ENCODE measurements around the gene ECT2. TPM values are rescaled to one million over a fixed set of nuclear protein-coding genes. Genes with fewer than 3 reads are reported as not detected.

ECT2 gene
- polyA plus RNA-seq, 3 donors, result 2.6 to 3.3 (median 2.7) TPM

DNA sequence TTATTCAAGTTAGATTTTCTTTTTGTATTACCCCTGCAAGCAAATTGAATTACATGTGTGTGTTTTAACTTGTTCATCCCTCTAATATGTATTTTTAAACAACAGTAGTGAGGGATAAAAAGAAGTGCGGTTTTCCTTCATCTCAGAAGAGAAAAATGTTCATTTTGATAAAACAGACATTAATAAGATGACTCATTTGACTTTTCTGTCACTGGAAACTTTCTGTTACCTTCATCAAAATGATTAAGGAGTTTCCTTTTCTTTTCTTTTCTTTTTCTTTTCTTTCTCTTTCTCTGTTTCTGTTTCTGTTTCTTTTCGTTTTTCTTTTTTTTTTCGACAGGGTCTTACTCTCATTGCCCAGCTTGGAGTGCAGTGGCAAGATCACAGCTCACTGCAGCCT, 53.0 kb downstream of the ECT2 start:
- DNase-seq, result no peak
- H2AFZ ChIP-seq (ENCODE audit: insufficient read depth, low read depth, low read length, poor library complexity, severe bottlenecking), result no peak overlapping the region
- WGBS (ENCODE audit: insufficient coverage), result no CpG with 5 or more reads among the region's 3 CpGs
- H3K36me3 Mint-ChIP-seq, result peaks cover 47 to 64% of the 10 kb centered on the region in 2 donors
- TF ChIP-seq CTCF (IDR thresholded peaks at IDR 0.05), result no peak
- H3K79me2 ChIP-seq (ENCODE audit: insufficient read depth, low read length), result no peaks in the 10 kb centered on the region
- no peaks in the 10 kb centered on the region for H3K27me3 Mint-ChIP-seq (ENCODE audit: low read depth in 3 of 3)
- no peaks in the 10 kb centered on the region for H4K20me1 ChIP-seq (ENCODE audit: insufficient read depth, low read length)
- no peak overlapping the region for H3K4me3 ChIP-seq (replicated peaks in 1 of 3; ENCODE audit: low read depth in 2 of 3, low read length in 3 of 3)
- no peaks in the 10 kb centered on the region for H3K9me3 Mint-ChIP-seq
- no peak overlapping the region for H3K27ac ChIP-seq (ENCODE audit: low read depth in 1 of 2, low read length in 2 of 2)
- H3K27ac Mint-ChIP-seq, result peak overlapping the region in 1 of 7 donors; percentile 34
- H3K4me3 Mint-ChIP-seq, result no peak overlapping the region
- no peak overlapping the region for H3K9ac ChIP-seq (ENCODE audit: insufficient read depth, low read length, poor library complexity, severe bottlenecking)
- no peak overlapping the region for H3K4me2 ChIP-seq (replicated peaks; ENCODE audit: extremely low read depth, low read length, poor library complexity, severe bottlenecking)
- H3K4me1 ChIP-seq (ENCODE audit: control insufficient read depth in 1 of 2, insufficient read depth in 2 of 2, low read length in 2 of 2), result no peaks in the 10 kb centered on the region
- H3K4me1 Mint-ChIP-seq, result no peaks in the 10 kb centered on the region
- H3K9me3 ChIP-seq (replicated peaks in 1 of 2; ENCODE audit: control insufficient read depth in 1 of 2, insufficient read depth in 1 of 2, low read length in 2 of 2), result no peaks in the 10 kb centered on the region
- no peaks in the 10 kb centered on the region for H3K27me3 ChIP-seq (ENCODE audit: control insufficient read depth in 2 of 2, insufficient read depth in 2 of 2, low read length in 2 of 2)
- H3K36me3 ChIP-seq (replicated peaks in 1 of 2; ENCODE audit: control insufficient read depth in 1 of 2, insufficient read depth in 2 of 2, low read length in 2 of 2), result peaks cover 50 to 90% of the 10 kb centered on the region in 2 donors
- intact Hi-C loops (cut with micrococcal nuclease), result no loop called here

GRCh38 chr3:172804323-172804722, 53.8 kb downstream of the ECT2 start:
- intact Hi-C loops (cut with micrococcal nuclease), result no loop called here
- H3K9me3 ChIP-seq (replicated peaks in 1 of 2; ENCODE audit: control insufficient read depth in 1 of 2, insufficient read depth in 1 of 2, low read length in 2 of 2), result no peaks in the 10 kb centered on the region
- H3K4me1 ChIP-seq (ENCODE audit: control insufficient read depth in 1 of 2, insufficient read depth in 2 of 2, low read length in 2 of 2), result no peaks in the 10 kb centered on the region
- no peaks in the 10 kb centered on the region for H3K9me3 Mint-ChIP-seq
- H3K27ac Mint-ChIP-seq, result no peak overlapping the region
- no peak for DNase-seq
- no peaks in the 10 kb centered on the region for H3K79me2 ChIP-seq (ENCODE audit: insufficient read depth, low read length)
- H3K9ac ChIP-seq (ENCODE audit: insufficient read depth, low read length, poor library complexity, severe bottlenecking), result no peak overlapping the region
- H3K27ac ChIP-seq (ENCODE audit: low read depth in 1 of 2, low read length in 2 of 2), result no peak overlapping the region
- H3K4me3 Mint-ChIP-seq, result no peak overlapping the region
- H4K20me1 ChIP-seq (ENCODE audit: insufficient read depth, low read length), result no peaks in the 10 kb centered on the region
- no peak overlapping the region for H3K4me2 ChIP-seq (replicated peaks; ENCODE audit: extremely low read depth, low read length, poor library complexity, severe bottlenecking)
- no CpG with 5 or more reads among the region's 1 CpG for WGBS (ENCODE audit: insufficient coverage)
- no peaks in the 10 kb centered on the region for H3K27me3 Mint-ChIP-seq (ENCODE audit: low read depth in 3 of 3)
- no peak overlapping the region for H3K4me3 ChIP-seq (replicated peaks in 1 of 3; ENCODE audit: low read depth in 2 of 3, low read length in 3 of 3)
- no peak for TF ChIP-seq CTCF (IDR thresholded peaks at IDR 0.05)
- H3K36me3 ChIP-seq (replicated peaks in 1 of 2; ENCODE audit: control insufficient read depth in 1 of 2, insufficient read depth in 2 of 2, low read length in 2 of 2), result peaks cover 51 to 89% of the 10 kb centered on the region in 2 donors
- H3K27me3 ChIP-seq (ENCODE audit: control insufficient read depth in 2 of 2, insufficient read depth in 2 of 2, low read length in 2 of 2), result no peaks in the 10 kb centered on the region
- no peak overlapping the region for H2AFZ ChIP-seq (ENCODE audit: insufficient read depth, low read depth, low read length, poor library complexity, severe bottlenecking)
- peaks cover 46 to 62% of the 10 kb centered on the region in 2 donors for H3K36me3 Mint-ChIP-seq
- H3K4me1 Mint-ChIP-seq, result no peaks in the 10 kb centered on the region
